ENCODE results near the gene RER1. TPM values are rescaled to one million over a fixed set of nuclear protein-coding genes. Genes with fewer than 3 reads are reported as not detected.

The RER1 gene
- total and polyA plus RNA-seq, 12 donors, result 55.5 to 107 (median 77.3) TPM

DNA sequence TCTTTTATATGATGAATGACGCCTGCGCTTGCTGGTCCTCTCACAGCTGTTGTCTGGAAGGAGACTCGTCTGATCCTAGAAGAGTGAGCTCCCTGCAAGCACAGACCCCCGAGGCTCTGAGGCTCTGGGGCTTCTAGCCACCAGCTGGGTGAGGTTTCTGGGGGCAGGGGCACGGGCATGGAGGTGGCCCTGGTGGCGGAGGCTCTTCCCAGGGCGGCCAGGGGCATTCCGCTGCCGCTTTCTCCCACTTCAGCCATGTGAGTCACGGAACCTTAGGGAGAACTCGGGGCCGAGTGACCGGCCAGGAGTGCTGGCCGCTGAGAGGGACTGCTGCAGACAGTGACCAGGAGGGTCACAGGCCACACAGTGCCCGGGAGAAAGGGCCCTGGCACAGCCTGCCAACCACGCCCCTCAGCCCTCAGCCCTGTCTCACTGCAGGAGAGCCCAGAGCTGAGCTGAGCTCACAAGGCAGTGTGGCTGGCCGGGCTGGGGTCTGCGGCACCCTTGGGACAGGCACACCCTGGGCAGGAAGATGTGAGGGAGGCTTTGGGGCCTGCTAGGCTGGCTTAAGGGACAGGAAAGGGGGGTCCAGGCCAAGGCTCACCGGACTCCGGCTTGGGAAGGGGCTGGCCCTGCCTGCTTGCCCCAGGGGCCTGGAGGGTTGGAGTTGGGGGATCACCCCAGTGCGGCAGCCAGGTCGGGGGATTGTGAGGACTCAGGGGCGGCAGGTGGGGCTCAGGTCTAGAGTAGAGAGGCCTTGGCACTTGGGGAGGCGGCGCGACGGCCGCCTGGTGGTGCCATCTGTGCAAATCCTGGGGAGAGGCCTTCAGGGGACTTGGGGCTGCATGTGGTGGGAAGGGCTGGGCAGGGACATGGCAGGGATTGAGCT, 36.0 kb upstream of the RER1 start:
- DNase-seq, result peak in 1 of 2 donors; percentile 6
- Histone ChIP-seq H3K27me3 (no peaks in the 10 kb centered on the region), H3K9me3 (no peaks in the 10 kb centered on the region), H3K4me1 (peaks cover 0 to 12% (median 7%) of the 10 kb centered on the region in 9 donors), H3K27ac (no peak overlapping the region), H3K4me3 (no peak overlapping the region), H3K36me3 (no peaks in the 10 kb centered on the region)
- TF ChIP-seq, protein P1, sequence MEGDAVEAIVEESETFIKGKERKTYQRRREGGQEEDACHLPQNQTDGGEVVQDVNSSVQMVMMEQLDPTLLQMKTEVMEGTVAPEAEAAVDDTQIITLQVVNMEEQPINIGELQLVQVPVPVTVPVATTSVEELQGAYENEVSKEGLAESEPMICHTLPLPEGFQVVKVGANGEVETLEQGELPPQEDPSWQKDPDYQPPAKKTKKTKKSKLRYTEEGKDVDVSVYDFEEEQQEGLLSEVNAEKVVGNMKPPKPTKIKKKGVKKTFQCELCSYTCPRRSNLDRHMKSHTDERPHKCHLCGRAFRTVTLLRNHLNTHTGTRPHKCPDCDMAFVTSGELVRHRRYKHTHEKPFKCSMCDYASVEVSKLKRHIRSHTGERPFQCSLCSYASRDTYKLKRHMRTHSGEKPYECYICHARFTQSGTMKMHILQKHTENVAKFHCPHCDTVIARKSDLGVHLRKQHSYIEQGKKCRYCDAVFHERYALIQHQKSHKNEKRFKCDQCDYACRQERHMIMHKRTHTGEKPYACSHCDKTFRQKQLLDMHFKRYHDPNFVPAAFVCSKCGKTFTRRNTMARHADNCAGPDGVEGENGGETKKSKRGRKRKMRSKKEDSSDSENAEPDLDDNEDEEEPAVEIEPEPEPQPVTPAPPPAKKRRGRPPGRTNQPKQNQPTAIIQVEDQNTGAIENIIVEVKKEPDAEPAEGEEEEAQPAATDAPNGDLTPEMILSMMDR (IDR thresholded peaks at IDR 0.05), result no peak
- no peak for ATAC-seq
- intact Hi-C loops (cut with DNase I), result no loop called here
- 89 to 92% methylated on average over 28 of the region's 28 CpGs for WGBS, 2 donors

DNA sequence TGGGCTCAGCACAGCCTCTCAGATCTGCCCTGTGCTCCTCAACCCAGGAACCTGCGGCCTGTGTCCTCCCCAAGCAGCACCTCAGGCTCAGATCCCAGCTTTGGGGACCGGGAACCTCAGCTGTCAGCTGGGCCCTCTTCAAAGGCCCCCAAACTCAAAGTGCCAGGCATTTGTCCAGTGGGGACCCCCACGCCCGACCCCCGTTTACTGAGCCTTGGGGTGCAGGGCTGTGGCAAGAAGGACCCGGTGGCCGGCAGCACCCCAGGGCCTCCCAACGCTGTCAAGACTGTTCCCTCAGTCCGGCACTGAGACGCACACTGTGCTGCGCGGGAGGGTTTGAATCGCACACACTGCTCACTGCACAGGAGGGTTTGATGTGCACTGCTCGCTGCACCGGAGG, 35.2 kb upstream of the RER1 start:
- H3K4me1 ChIP-seq, result peaks cover 0 to 12% (median 7%) of the 10 kb centered on the region in 9 donors
- no peaks in the 10 kb centered on the region for H3K9me3 ChIP-seq
- TF ChIP-seq, protein P1 (IDR thresholded peaks at IDR 0.05), result no peak
- intact Hi-C loops (cut with DNase I), result no loop called here
- no peak overlapping the region for H3K27ac ChIP-seq
- no peaks in the 10 kb centered on the region for H3K27me3 ChIP-seq
- 95% methylated on average over 15 of the region's 15 CpGs for WGBS, 2 donors
- no peaks in the 10 kb centered on the region for H3K36me3 ChIP-seq
- no peak overlapping the region for H3K4me3 ChIP-seq
- DNase-seq (peak in 1 of 2 donors; percentile 2), ATAC-seq (no peak)

DNA sequence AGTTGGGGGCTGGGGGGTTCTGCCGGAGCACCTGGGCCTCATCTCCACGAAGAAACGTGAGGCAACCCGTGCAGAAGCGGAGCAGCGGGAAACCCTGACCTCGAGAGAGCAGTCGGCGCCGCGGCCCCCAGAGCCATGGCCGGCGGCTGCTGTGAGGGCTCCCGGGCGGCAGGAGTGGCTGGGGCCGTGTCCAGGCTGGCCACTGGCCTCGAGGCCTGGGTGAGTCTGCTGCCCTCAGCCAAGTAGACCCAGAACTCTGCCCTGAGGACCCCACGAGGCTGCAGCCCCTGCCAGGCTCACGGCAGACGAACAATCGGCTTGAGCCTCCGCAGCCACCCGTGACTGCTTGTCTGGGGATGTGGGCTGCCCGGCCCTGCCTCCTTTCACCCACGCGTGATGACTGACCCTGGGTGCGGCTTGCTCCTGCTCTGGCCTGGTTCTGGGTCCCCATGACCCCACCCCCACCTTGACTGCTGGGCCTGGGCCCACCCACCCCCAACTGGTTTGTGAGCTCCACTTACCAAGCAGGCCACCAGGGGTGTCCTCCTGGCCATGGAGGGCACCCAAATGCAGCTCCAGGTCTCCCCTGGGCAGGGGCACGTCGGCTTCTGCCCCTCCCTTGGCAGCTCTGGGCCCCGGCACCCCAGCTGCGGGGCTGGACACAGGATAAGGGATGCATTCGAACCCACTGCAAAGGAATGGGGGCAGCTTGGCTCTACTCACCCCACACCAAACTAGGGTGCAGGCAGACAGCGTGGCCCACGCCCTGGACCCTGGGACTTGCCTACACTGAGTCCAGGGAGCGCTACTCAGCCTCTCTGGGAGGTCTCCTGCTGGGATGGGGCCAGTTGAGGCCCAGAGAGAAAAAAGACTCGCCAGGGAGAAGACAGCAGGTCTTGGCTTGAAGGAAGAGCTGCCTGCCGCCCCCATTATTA, 34.5 kb upstream of the RER1 start:
- DNase-seq (peak in 1 of 2 donors; percentile 4), ATAC-seq (no peak)
- no peaks in the 10 kb centered on the region for H3K9me3 ChIP-seq
- 92 to 94% methylated on average over 37 of the region's 37 CpGs for WGBS, 2 donors
- no peaks in the 10 kb centered on the region for H3K36me3 ChIP-seq
- TF ChIP-seq, protein P1 (IDR thresholded peaks at IDR 0.05), result no peak
- intact Hi-C loops (cut with DNase I), result no loop called here
- H3K4me1 ChIP-seq, result peaks cover 0 to 12% (median 7%) of the 10 kb centered on the region in 9 donors
- H3K27ac ChIP-seq, result no peak overlapping the region
- no peak overlapping the region for H3K4me3 ChIP-seq
- no peaks in the 10 kb centered on the region for H3K27me3 ChIP-seq

DNA sequence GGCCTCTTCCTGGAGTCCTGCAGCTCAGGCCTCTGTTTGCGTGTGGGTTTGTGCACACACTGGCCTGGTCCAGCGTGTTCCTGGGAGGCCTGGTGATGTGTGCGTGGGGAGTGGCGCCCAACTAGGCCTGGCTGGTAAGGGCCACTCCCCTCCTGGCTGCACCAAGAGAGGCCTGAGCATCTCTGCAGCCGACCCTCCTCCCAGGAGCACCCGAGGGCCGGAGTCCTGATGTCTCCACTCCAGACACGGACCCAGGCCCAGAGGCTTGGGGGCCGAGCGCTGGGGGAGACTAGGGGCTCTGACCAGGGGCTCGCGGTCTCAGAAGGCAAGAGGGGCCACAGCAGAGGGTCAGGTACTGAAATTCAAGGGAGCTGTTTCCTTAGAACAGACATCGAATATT, 33.6 kb upstream of the RER1 start:
- H3K4me1 ChIP-seq, result peaks cover 0 to 10% (median 5%) of the 10 kb centered on the region in 9 donors
- ATAC-seq, result no peak
- WGBS, 2 donors, result 89 to 93% methylated on average over 13 of the region's 13 CpGs
- DNase-seq, result peak in 1 of 2 donors; percentile 3
- H3K27me3 ChIP-seq, result no peaks in the 10 kb centered on the region
- no peak overlapping the region for H3K4me3 ChIP-seq
- TF ChIP-seq, protein P1 (IDR thresholded peaks at IDR 0.05), result no peak
- intact Hi-C loops (cut with DNase I), result no loop called here
- peaks cover 0 to 7% (median 0%) of the 10 kb centered on the region in 11 donors for H3K9me3 ChIP-seq
- no peak overlapping the region for H3K27ac ChIP-seq
- H3K36me3 ChIP-seq, result no peaks in the 10 kb centered on the region

Data from heart right ventricle (tissue), 16 donors.